ENCODE results near the gene GPBAR1.

GPBAR1 gene

GRCh38 chr2:218285604-218286003 is 24.8 kb downstream of the GPBAR1 start:
- no peak for DNase-seq (ENCODE audit: low read depth in 2 of 2)

GRCh38 chr2:218286570-218287459 is 26.0 kb downstream of the GPBAR1 start:
- DNase-seq (ENCODE audit: low read depth in 2 of 2): peak; percentile 70 to 73

- DNase-seq (ENCODE audit: low read depth in 2 of 2): no peak
These were observed 29.0 kb downstream of the GPBAR1 start for GRCh38 chr2:218289639-218290315.

GRCh38 chr2:218290316-218291261 is 29.8 kb downstream of the GPBAR1 start:
- DNase-seq (ENCODE audit: low read depth in 2 of 2): no peak

- DNase-seq (ENCODE audit: low read depth in 2 of 2): no peak
These were observed 30.7 kb downstream of the GPBAR1 start for GRCh38 chr2:218291318-218292047.

- peak; percentile 64 to 71 for DNase-seq (ENCODE audit: low read depth in 2 of 2)
These were observed 31.5 kb downstream of the GPBAR1 start, which contains the start of gene TMBIM1 for GRCh38 chr2:218292048-218293014. TSS of gene TMBIM1 (minus strand) at chr2:218292503. CDS start at chr2:218282141, 10,362 bp downstream.

GRCh38 chr2:218293715-218294429 is 33.1 kb downstream of the GPBAR1 start:
- DNase-seq (ENCODE audit: low read depth in 2 of 2): no peak

GRCh38 chr2:218294430-218295022 is 33.7 kb downstream of the GPBAR1 start:
- no peak for DNase-seq (ENCODE audit: low read depth in 2 of 2)

GRCh38 chr2:218295029-218295428 is 34.2 kb downstream of the GPBAR1 start:
- no peak for DNase-seq (ENCODE audit: low read depth in 2 of 2)

GRCh38 chr2:218296200-218296599 is 35.4 kb downstream of the GPBAR1 start:
- DNase-seq (ENCODE audit: low read depth in 2 of 2): no peak

- no peak for DNase-seq (ENCODE audit: low read depth in 2 of 2)
These were observed 36.0 kb downstream of the GPBAR1 start for GRCh38 chr2:218296847-218297246.

GRCh38 chr2:218298314-218298875 is 37.6 kb downstream of the GPBAR1 start:
- no peak for DNase-seq (ENCODE audit: low read depth in 2 of 2)

- no peak for DNase-seq (ENCODE audit: low read depth in 2 of 2)
These were observed 39.3 kb downstream of the GPBAR1 start for GRCh38 chr2:218300141-218300540.

- DNase-seq (ENCODE audit: low read depth in 2 of 2): peak; percentile 66 to 84
These were observed 40.5 kb downstream of the GPBAR1 start for GRCh38 chr2:218301176-218301819.

- no peak for DNase-seq (ENCODE audit: low read depth in 2 of 2)
These were observed 44.6 kb downstream of the GPBAR1 start for GRCh38 chr2:218305383-218305782.

GRCh38 chr2:218306184-218306920 is 45.5 kb downstream of the GPBAR1 start:
- DNase-seq (ENCODE audit: low read depth in 2 of 2): no peak

GRCh38 chr2:218307415-218308090 is 46.7 kb downstream of the GPBAR1 start:
- no peak for DNase-seq (ENCODE audit: low read depth in 2 of 2)

Measured in stimulated activated CD8-positive, alpha-beta memory T cell treated with anti-CD3 and anti-CD28 coated beads, Interleukin-2, amount 100 ng/mL, for 48 hours (primary cell).